GM23248 (cell line): ENCODE measurements around the gene ZNF140. TPM values are rescaled to one million over a fixed set of nuclear protein-coding genes. Genes with fewer than 3 reads are reported as not detected.

Experiments
- DNase-seq: peaks from one replicate; pipeline ENCODE4 v3.0.0-alpha.2; 2015
- H2AFZ ChIP-seq: fragments of 200-600 bp; sonication (generic); 2 replicates; pipeline ENCODE4 v1.6.1; 2016; ENCODE audit warnings: antibody characterized with exemption
- H3F3A ChIP-seq: fragments of 200-600 bp; sonication (generic); 2 replicates; pipeline ENCODE4 v1.6.1; 2016; ENCODE audit warnings: mild to moderate bottlenecking, antibody characterized with exemption, mixed run types; ENCODE audit not compliant: insufficient read depth
- H3K27ac ChIP-seq: fragments of 200-600 bp; sonication (generic); 2 replicates; pipeline ENCODE4 v1.5.1; 2016; ENCODE audit warnings: mild to moderate bottlenecking
- H3K27me3 ChIP-seq: fragments of 200-600 bp; sonication (generic); replicated peaks from 2 replicates; pipeline ENCODE4 v1.6.1; 2016; ENCODE audit warnings: mild to moderate bottlenecking; ENCODE audit not compliant: insufficient read depth
- H3K36me3 ChIP-seq: fragments of 200-600 bp; sonication (generic); 2 replicates; pipeline ENCODE4 v1.6.1; 2016; ENCODE audit warnings: low read depth, mild to moderate bottlenecking
- H3K4me1 ChIP-seq: fragments of 200-600 bp; sonication (generic); 2 replicates; pipeline ENCODE4 v1.6.1; 2016; ENCODE audit warnings: mild to moderate bottlenecking; ENCODE audit not compliant: insufficient read depth
- H3K4me2 ChIP-seq: fragments of 200-600 bp; sonication (generic); one replicate; pipeline ENCODE4 v1.6.1; 2016; ENCODE audit warnings: mild to moderate bottlenecking; ENCODE audit not compliant: unreplicated experiment
- H3K4me3 ChIP-seq: fragments of 200-600 bp; sonication (generic); 2 replicates; pipeline ENCODE4 v1.5.1; 2016; ENCODE audit warnings: mild to moderate bottlenecking
- H3K79me2 ChIP-seq: fragments of 200-600 bp; sonication (generic); 2 replicates; pipeline ENCODE4 v1.6.1; 2016; ENCODE audit warnings: mild to moderate bottlenecking; ENCODE audit not compliant: insufficient read depth
- H3K9ac ChIP-seq: fragments of 200-600 bp; sonication (generic); 2 replicates; pipeline ENCODE4 v1.6.1; 2016; ENCODE audit warnings: mild to moderate bottlenecking
- H3K9me2 ChIP-seq: fragments of 200-600 bp; sonication (generic); 2 replicates; pipeline ENCODE4 v1.6.1; 2016; ENCODE audit warnings: mixed run types, mild to moderate bottlenecking, moderate library complexity; ENCODE audit not compliant: insufficient read depth
- H3K9me3 ChIP-seq: fragments of 200-600 bp; sonication (generic); one replicate; pipeline ENCODE4 v1.6.1; 2017; ENCODE audit warnings: low read depth
- H4K20me1 ChIP-seq: fragments of 200-600 bp; sonication (generic); 2 replicates; pipeline ENCODE4 v1.6.0; 2016; ENCODE audit not compliant: insufficient read depth
- EZH2 ChIP-seq: fragments of 200-600 bp; sonication (generic); IDR thresholded peaks from 2 replicates; pipeline ENCODE4 v1.6.1; 2018; ENCODE audit warnings: antibody characterized with exemption, mild to moderate bottlenecking; ENCODE audit not compliant: insufficient read depth, poor library complexity, severe bottlenecking
- EZH2phosphoT487 ChIP-seq: fragments of 200-600 bp; sonication (generic); IDR thresholded peaks from 2 replicates; pipeline ENCODE4 v1.6.1; 2018; ENCODE audit warnings: antibody characterized with exemption, moderate library complexity, mild to moderate bottlenecking, low read depth; ENCODE audit not compliant: insufficient read depth
- WGBS, 2 experiments: methylation state at CpG; one replicate each; pipeline ENCODE4 v1.1.6; 2015 to 2017; ENCODE audit warnings: low lambda C conversion rate in 2 of 2, low coverage in 1 of 2; ENCODE audit errors: missing lambda C conversion rate in 2 of 2; 5-methylcytosine and 5-hydroxymethylcytosine counted together
- in situ Hi-C: fragments of 300-500 bp; cut with MboI; formaldehyde crosslinking; loops from 2 replicates; pipeline ENCODE4 v1.15.0; 2020
- polyA plus RNA-seq: library from polyadenylated mRNA; unstranded; fragments of >200 nt; fragmentation: Nextera tagmentation; extraction: Ambion mirVana; gene quantifications from 2 replicates; pipeline ENCODE4 v1.2.1, GENCODE V29; 2016
- total RNA-seq: library from RNA; depleted of rRNA; stranded (reverse); fragments of >200 nt; shearing (Covaris generic); gene quantifications from 2 replicates; pipeline ENCODE4 v1.2.3, GENCODE V29; 2014

Gene ZNF140
- total and polyA plus RNA-seq, 2 experiments from 2014 or later, result 16.4 to 17.2 TPM

- Histone ChIP-seq H3K4me2 (no peak overlapping the region), H3K9me3 (peaks cover 61% of the 10 kb centered on the region), H3K27me3 (no peaks in the 10 kb centered on the region), H3K9me2 (no peaks in the 10 kb centered on the region), H3F3A (peaks cover 40% of the 10 kb centered on the region), H3K4me3 (no peak overlapping the region), H3K79me2 (no peaks in the 10 kb centered on the region), H3K9ac (no peak overlapping the region), H3K27ac (no peak overlapping the region), H3K36me3 (peaks cover 97% of the 10 kb centered on the region), H3K4me1 (no peaks in the 10 kb centered on the region), H2AFZ (no peak overlapping the region), H4K20me1 (no peaks in the 10 kb centered on the region)
- 99% methylated on average over 5 of the region's 5 CpGs for WGBS, 2 experiments
- TF ChIP-seq EZH2phosphoT487 (no peak), EZH2 (no peak)
- peak; percentile 4 for DNase-seq
- in situ Hi-C loops, result no loop called here
Observed at GRCh38 chr12:133057446-133057845, 23.3 kb upstream of the ZNF140 start.

GRCh38 chr12:133058203-133059113 lies 22.3 kb upstream of the ZNF140 start:
- H3K9me3 ChIP-seq, result peaks cover 54% of the 10 kb centered on the region
- no peaks in the 10 kb centered on the region for H3K9me2 ChIP-seq
- H3K9ac ChIP-seq, result no peak overlapping the region
- TF ChIP-seq EZH2, result no peak
- no peak for TF ChIP-seq EZH2phosphoT487
- in situ Hi-C loops, result no loop called here
- H3K36me3 ChIP-seq, result peaks cover 97% of the 10 kb centered on the region
- H4K20me1 ChIP-seq, result no peaks in the 10 kb centered on the region
- H3K27ac ChIP-seq, result no peak overlapping the region
- 92% methylated on average over 8 of the region's 8 CpGs for WGBS, 2 experiments
- H2AFZ ChIP-seq, result no peak overlapping the region
- no peaks in the 10 kb centered on the region for H3K79me2 ChIP-seq
- DNase-seq, result peak; percentile 5
- H3K4me3 ChIP-seq, result no peak overlapping the region
- H3K27me3 ChIP-seq, result no peaks in the 10 kb centered on the region
- no peak overlapping the region for H3K4me2 ChIP-seq
- no peaks in the 10 kb centered on the region for H3K4me1 ChIP-seq
- H3F3A ChIP-seq, result peaks cover 40% of the 10 kb centered on the region

- 90 to 95% methylated on average over 1 of the region's 1 CpG for WGBS, 2 experiments
- no peaks in the 10 kb centered on the region for H3K79me2 ChIP-seq
- no peak overlapping the region for H3K4me2 ChIP-seq
- in situ Hi-C loops, result no loop called here
- no peaks in the 10 kb centered on the region for H3K4me1 ChIP-seq
- no peak overlapping the region for H3K9ac ChIP-seq
- peaks cover 36% of the 10 kb centered on the region for H3K9me3 ChIP-seq
- H3K4me3 ChIP-seq, result no peak overlapping the region
- H3F3A ChIP-seq, result peaks cover 27% of the 10 kb centered on the region
- DNase-seq, result no peak
- H3K27ac ChIP-seq, result no peak overlapping the region
- peaks cover 64% of the 10 kb centered on the region for H3K36me3 ChIP-seq
- H3K9me2 ChIP-seq, result no peaks in the 10 kb centered on the region
- no peaks in the 10 kb centered on the region for H3K27me3 ChIP-seq
- H2AFZ ChIP-seq, result no peak overlapping the region
- H4K20me1 ChIP-seq, result no peaks in the 10 kb centered on the region
- TF ChIP-seq EZH2 (no peak), EZH2phosphoT487 (no peak)
Observed at GRCh38 chr12:133061954-133062353, 18.8 kb upstream of the ZNF140 start.

- in situ Hi-C loops, result no loop called here
- TF ChIP-seq EZH2 (no peak), EZH2phosphoT487 (no peak)
- no peaks in the 10 kb centered on the region for H3K9me2 ChIP-seq
- H3F3A ChIP-seq, result peaks cover 11% of the 10 kb centered on the region
- no peak overlapping the region for H3K27ac ChIP-seq
- WGBS, 2 experiments, result 92 to 100% methylated on average over 1 of the region's 1 CpG
- H3K9ac ChIP-seq, result no peak overlapping the region
- H3K4me2 ChIP-seq, result no peak overlapping the region
- H3K9me3 ChIP-seq, result peaks cover 26% of the 10 kb centered on the region
- no peaks in the 10 kb centered on the region for H3K27me3 ChIP-seq
- H3K79me2 ChIP-seq, result no peaks in the 10 kb centered on the region
- no peaks in the 10 kb centered on the region for H3K4me1 ChIP-seq
- no peak for DNase-seq
- H4K20me1 ChIP-seq, result no peaks in the 10 kb centered on the region
- H3K4me3 ChIP-seq, result no peak overlapping the region
- no peak overlapping the region for H2AFZ ChIP-seq
- H3K36me3 ChIP-seq, result peaks cover 49% of the 10 kb centered on the region
Observed at GRCh38 chr12:133063556-133063955, 17.2 kb upstream of the ZNF140 start.
